Measurements from ENCODE around the gene IL33.

The IL33 gene

GRCh38 chr9:6304232-6304631 is 88.6 kb downstream of the IL33 start:
- no peak for DNase-seq (ENCODE audit: low spot score)

- DNase-seq (ENCODE audit: low spot score) = peak; percentile 13
These were observed 90.5 kb downstream of the IL33 start for GRCh38 chr9:6305954-6306563.

Data from HuH-7 (cell line).